Progenitor cell of endocrine pancreas (in vitro differentiated cells): ENCODE data around the gene UBE2L5. TPM values are rescaled to one million over a fixed set of nuclear protein-coding genes. Genes with fewer than 3 reads are reported as not detected.

ENCODE experiments used
- DNase-seq: peaks from one replicate; pipeline ENCODE4 v3.0.0; 2021; ENCODE audit warnings: low spot score; ENCODE audit not compliant: unreplicated experiment
- H3K27ac Mint-ChIP-seq: 2 replicates; pipeline ENCODE4 v1.8.0; 2021; ENCODE audit warnings: mild to moderate bottlenecking, moderate library complexity, mixed read lengths
- H3K27me3 Mint-ChIP-seq: 2 replicates; pipeline ENCODE4 v1.8.0; 2021; ENCODE audit warnings: mixed read lengths
- H3K36me3 Mint-ChIP-seq: 2 replicates; pipeline ENCODE4 v1.8.0; 2022; ENCODE audit warnings: mixed read lengths; ENCODE audit not compliant: insufficient read depth
- H3K4me1 Mint-ChIP-seq: 2 replicates; pipeline ENCODE4 v1.8.0; 2021; ENCODE audit warnings: low read depth, mixed read lengths
- H3K4me3 Mint-ChIP-seq: 2 replicates; pipeline ENCODE4 v1.8.0; 2021; ENCODE audit warnings: low read depth, mild to moderate bottlenecking, moderate library complexity, mixed read lengths
- H3K9me3 Mint-ChIP-seq: 2 replicates; pipeline ENCODE4 v1.8.0; 2021; ENCODE audit warnings: low read depth, mixed read lengths
- CTCF ChIP-seq: fragments of 200-600 bp; sonication (generic); IDR thresholded peaks from one replicate; pipeline ENCODE4 v1.5.0; 2021; ENCODE audit warnings: antibody characterized with exemption, mild to moderate bottlenecking; ENCODE audit not compliant: unreplicated experiment
- total RNA-seq: library from RNA; stranded (reverse); gene quantifications from 2 replicates; pipeline ENCODE4 v1.2.1, GENCODE V29; 2021

The UBE2L5 gene
- total RNA-seq, 1 donor from 2014 or later, result not detected

- Mint-ChIP-seq H3K36me3 (peaks cover 13% of the 10 kb centered on the region), H3K27ac (peak overlapping the region; percentile 99), H3K27me3 (no peaks in the 10 kb centered on the region), H3K9me3 (no peaks in the 10 kb centered on the region), H3K4me1 (peaks cover 30% of the 10 kb centered on the region), H3K4me3 (peak overlapping the region; percentile 82)
- DNase-seq, result no peak
- TF ChIP-seq CTCF, result no peak
These were observed 41.6 kb downstream of the UBE2L5 start for GRCh38 chr13:30463787-30464495.

GRCh38 chr13:30464496-30465342 is 42.4 kb downstream of the UBE2L5 start:
- TF ChIP-seq CTCF, result no peak
- Mint-ChIP-seq H3K36me3 (peaks cover 12% of the 10 kb centered on the region), H3K4me1 (peaks cover 26% of the 10 kb centered on the region), H3K27me3 (no peaks in the 10 kb centered on the region), H3K4me3 (peak overlapping the region; percentile 82), H3K27ac (peak overlapping the region; percentile 99), H3K9me3 (no peaks in the 10 kb centered on the region)
- peak; percentile 66 for DNase-seq

GRCh38 chr13:30465343-30465592 is 43.0 kb downstream of the UBE2L5 start:
- Mint-ChIP-seq H3K27me3 (no peaks in the 10 kb centered on the region), H3K36me3 (peaks cover 12% of the 10 kb centered on the region), H3K9me3 (no peaks in the 10 kb centered on the region), H3K4me1 (peaks cover 26% of the 10 kb centered on the region), H3K27ac (no peak overlapping the region), H3K4me3 (no peak overlapping the region)
- DNase-seq, result no peak
- TF ChIP-seq CTCF, result no peak

- H3K4me3 Mint-ChIP-seq, result peak within 1 kb of the TSS; percentile 89
- peak; percentile 95 for DNase-seq
- no peaks in the 10 kb centered on the region for H3K27me3 Mint-ChIP-seq
- H3K4me1 Mint-ChIP-seq, result peaks cover 26% of the 10 kb centered on the region
- peaks cover 12% of the 10 kb centered on the region for H3K36me3 Mint-ChIP-seq
- peak within 1 kb of the TSS; percentile 100 for H3K27ac Mint-ChIP-seq
- no peaks in the 10 kb centered on the region for H3K9me3 Mint-ChIP-seq
- TF ChIP-seq CTCF, result no peak
These were observed 43.5 kb downstream of the UBE2L5 start, which contains the start of gene HMGB1 for GRCh38 chr13:30465593-30466357. Gene HMGB1 (minus strand): TSS chr13:30465936. CDS start chr13:30463680, 2,256 bp downstream.

- H3K9me3 Mint-ChIP-seq, result no peaks in the 10 kb centered on the region
- no peaks in the 10 kb centered on the region for H3K27me3 Mint-ChIP-seq
- no peak for DNase-seq
- H3K36me3 Mint-ChIP-seq, result peaks cover 10% of the 10 kb centered on the region
- H3K4me3 Mint-ChIP-seq, result peak overlapping the region; percentile 89
- no peak for TF ChIP-seq CTCF
- H3K27ac Mint-ChIP-seq, result peak overlapping the region; percentile 100
- H3K4me1 Mint-ChIP-seq, result peaks cover 24% of the 10 kb centered on the region
These were observed 44.0 kb downstream of the UBE2L5 start for GRCh38 chr13:30466358-30466714.
